BLaER1 treated with 17β-estradiol and CSF1 and Interleukin-3, amounts not matched to agents 10 nM and 100 nM (cell line): ENCODE measurements around the gene MYO1D.
A peak's percentile ranks its signal among the peaks of the same experiment; 100 is the strongest.
"Not testable (repeated sequence)": the region's sequence is repeated elsewhere in the genome, so short reads cannot be mapped to it uniquely, and the experiment has no call there.

ENCODE experiments used
- H3K27ac ChIP-seq, 11 experiments: shearing (Covaris generic); formaldehyde crosslinking; 2 replicates each; pipeline ENCODE4 v1.8.1; 2022
- H3K27me3 ChIP-seq, 11 experiments: shearing (Covaris generic); formaldehyde crosslinking; 2 replicates each; pipeline ENCODE4 v1.8.1; 2022
- H3K36me3 ChIP-seq, 11 experiments: shearing (Covaris generic); formaldehyde crosslinking; 2 replicates each; pipeline ENCODE4 v1.8.1; 2022
- H3K4me1 ChIP-seq, 10 experiments: shearing (Covaris generic); formaldehyde crosslinking; 2 replicates each; pipeline ENCODE4 v1.8.1; 2022
- H3K4me2 ChIP-seq, 11 experiments: shearing (Covaris generic); formaldehyde crosslinking; 2 replicates each; pipeline ENCODE4 v1.8.1; 2022
- H3K4me3 ChIP-seq, 10 experiments: shearing (Covaris generic); formaldehyde crosslinking; 2 replicates each; pipeline ENCODE4 v1.8.1; 2022
- H3K9ac ChIP-seq, 11 experiments: shearing (Covaris generic); formaldehyde crosslinking; 2 replicates each; pipeline ENCODE4 v1.8.1; 2022
- H3K9me3 ChIP-seq, 11 experiments: shearing (Covaris generic); formaldehyde crosslinking; replicated peaks in 1 of 11; 2 replicates each; pipeline ENCODE4 v1.8.1; 2022
- H4K20me1 ChIP-seq, 11 experiments: shearing (Covaris generic); formaldehyde crosslinking; 2 replicates each; pipeline ENCODE4 v1.8.1; 2022
- Cebpa-rat ChIP-seq, 11 experiments: shearing (Covaris generic); IDR thresholded peaks; 2 replicates each; pipeline ENCODE4 v1.8.1; 2022

Gene MYO1D

DNA sequence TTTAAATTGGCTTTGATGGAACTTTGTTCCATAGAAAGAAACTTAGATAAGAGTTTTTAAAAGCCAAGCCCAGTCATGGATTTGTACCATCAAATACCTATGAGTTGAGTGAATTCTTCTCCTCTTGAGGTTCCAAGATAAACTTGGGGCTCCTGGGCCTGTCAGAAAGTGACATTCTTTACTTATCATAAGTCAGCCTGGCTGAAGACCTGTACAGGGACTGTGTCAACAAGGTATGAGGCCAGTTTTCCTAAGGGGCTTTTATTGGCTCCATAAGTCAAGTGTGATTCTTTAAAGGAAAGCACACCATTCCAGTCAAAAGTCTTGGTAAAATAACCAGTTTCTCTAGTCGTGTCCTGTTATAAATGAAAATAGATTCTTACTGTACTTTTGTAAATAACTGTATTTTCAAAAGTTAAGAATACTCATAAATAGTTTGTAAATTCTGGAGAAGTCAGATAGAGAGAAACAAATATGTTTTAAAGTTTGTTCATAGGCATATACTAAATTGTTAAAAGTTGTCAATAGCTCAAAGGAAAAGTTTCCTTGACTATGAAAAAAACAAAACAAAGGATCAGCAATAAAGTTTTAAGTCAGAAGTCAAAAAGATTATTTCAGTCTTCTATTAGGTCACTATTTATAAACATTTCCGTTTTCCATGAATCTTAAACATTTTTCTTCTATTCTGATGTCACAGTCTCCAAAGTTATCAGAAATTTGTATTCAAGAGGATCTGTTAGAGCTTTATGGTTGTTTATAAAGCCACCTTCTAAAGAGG lies 22.5 kb upstream of the MYO1D start:
- Histone ChIP-seq H3K4me3 (no peak overlapping the region), H3K9ac (no peak overlapping the region), H3K4me1 (no peaks in the 10 kb centered on the region), H3K27ac (no peak overlapping the region), H3K27me3 (no peaks in the 10 kb centered on the region), H3K4me2 (no peak overlapping the region), H3K9me3 (peaks cover 0 to 20% (median 14%) of the 10 kb centered on the region in 11 experiments; a peak in 13 of 22 replicates), H3K36me3 (no peaks in the 10 kb centered on the region), H4K20me1 (no peaks in the 10 kb centered on the region)
- no peak for TF ChIP-seq Cebpa-rat (IDR thresholded peaks at IDR 0.05)

DNA sequence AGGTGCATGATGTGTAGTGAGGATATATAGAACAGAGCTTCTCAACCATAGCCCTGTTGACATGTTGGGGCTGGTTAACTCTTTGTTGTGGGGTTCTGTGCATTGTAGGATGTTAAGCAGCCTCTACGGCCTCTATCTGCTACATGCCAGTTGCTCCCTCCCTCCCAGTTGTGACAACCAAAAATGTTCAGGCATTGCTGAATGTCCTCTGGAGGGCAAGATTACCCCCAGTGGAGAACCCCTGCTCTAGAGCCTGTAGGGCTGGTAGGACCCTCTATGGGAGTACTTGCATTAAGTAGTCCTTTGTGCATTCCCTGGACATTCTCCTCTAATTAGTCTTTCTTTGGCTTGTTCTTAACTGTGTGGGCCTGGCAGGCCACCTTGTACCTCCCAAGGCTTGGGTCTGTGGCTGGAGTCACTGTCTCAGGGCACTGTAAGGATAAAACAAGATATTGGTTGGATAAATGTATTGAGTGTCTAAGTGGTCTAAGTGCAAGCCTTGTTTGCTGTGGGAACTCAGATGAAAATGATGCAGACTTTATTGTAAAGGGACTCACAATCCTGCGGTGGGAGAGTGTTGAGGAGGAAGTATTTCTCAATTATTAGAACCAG lies 19.8 kb upstream of the MYO1D start:
- H3K36me3 ChIP-seq: no peaks in the 10 kb centered on the region
- no peak overlapping the region for H3K4me2 ChIP-seq
- H3K9me3 ChIP-seq: peaks cover 0 to 13% (median 10%) of the 10 kb centered on the region in 11 experiments; a peak in 13 of 22 replicates
- H3K4me1 ChIP-seq: no peaks in the 10 kb centered on the region
- H3K9ac ChIP-seq: no peak overlapping the region
- H3K27ac ChIP-seq: no peak overlapping the region
- no peak for TF ChIP-seq Cebpa-rat (IDR thresholded peaks at IDR 0.05)
- H3K4me3 ChIP-seq: no peak overlapping the region
- no peaks in the 10 kb centered on the region for H3K27me3 ChIP-seq
- no peaks in the 10 kb centered on the region for H4K20me1 ChIP-seq

DNA sequence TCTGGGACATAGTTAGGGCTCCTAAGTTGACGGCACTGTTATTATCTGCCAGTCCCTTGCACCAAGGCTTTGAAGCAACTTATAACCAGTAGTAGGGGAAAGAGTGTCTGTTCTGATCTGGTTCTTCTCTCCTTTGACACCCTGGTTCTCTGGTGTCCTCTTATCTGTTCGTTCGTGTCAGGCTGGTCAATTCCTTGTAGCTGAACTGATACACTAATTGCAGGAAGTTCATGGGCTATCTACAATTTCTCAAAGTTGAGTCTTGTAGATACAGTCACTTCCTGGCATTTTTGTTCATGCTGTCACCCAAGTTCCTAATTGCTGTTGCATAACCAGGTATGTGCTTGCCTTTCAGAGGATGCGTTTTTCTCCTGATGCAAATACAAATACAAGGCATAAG lies 17.3 kb upstream of the MYO1D start:
- H3K9me3 ChIP-seq: no peaks in the 10 kb centered on the region
- no peaks in the 10 kb centered on the region for H4K20me1 ChIP-seq
- H3K36me3 ChIP-seq: no peaks in the 10 kb centered on the region
- no peak overlapping the region for H3K4me3 ChIP-seq
- H3K9ac ChIP-seq: no peak overlapping the region
- TF ChIP-seq Cebpa-rat (IDR thresholded peaks at IDR 0.05): no peak
- no peaks in the 10 kb centered on the region for H3K27me3 ChIP-seq
- H3K4me2 ChIP-seq: no peak overlapping the region
- H3K27ac ChIP-seq: no peak overlapping the region
- H3K4me1 ChIP-seq: no peaks in the 10 kb centered on the region

DNA sequence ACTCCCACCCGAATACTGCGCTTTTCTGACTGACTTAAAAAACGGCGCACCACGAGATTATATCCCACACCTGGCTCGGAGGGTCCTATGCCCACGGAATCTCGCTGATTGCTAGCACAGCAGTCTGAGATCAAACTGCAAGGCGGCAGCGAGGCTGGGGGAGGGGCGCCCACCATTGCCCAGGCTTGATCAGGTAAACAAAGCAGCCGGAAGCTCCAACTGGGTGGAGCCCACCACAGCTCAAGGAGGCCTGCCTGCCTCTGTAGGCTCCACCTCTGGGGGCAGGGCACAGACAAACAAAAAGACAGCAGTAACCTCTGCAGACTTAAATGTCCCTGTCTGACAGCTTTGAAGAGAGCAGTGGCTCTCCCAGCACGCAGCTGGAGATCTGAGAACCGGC lies 10.5 kb upstream of the MYO1D start:
- H3K9ac ChIP-seq, H3K27me3 ChIP-seq, H4K20me1 ChIP-seq, H3K4me2 ChIP-seq, H3K27ac ChIP-seq, H3K4me3 ChIP-seq, H3K9me3 ChIP-seq, H3K36me3 ChIP-seq: not testable (repeated sequence)
- H3K4me1 ChIP-seq: peaks cover 0 to 11% (median 0%) of the 10 kb centered on the region in 10 experiments; a peak in 6 of 20 replicates

DNA sequence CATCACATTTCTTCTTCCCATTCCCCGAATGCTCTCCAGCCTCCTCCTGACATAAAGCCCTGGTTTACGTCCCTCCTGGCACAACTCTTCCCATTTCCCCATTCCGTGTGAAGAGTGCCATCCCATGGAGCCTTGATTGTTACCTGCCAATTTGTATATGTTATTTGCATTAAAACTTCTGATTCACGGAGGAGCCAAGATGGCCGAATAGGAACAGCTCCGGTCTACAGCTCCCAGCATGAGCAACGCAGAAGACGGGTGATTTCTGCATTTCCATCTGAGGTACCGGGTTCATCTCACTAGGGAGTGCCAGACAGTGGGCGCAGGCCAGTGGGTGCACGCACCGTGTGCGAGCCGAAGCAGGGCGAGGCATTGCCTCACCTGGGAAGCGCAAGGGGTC lies 10.0 kb upstream of the MYO1D start:
- H3K27me3 ChIP-seq, H3K9ac ChIP-seq, H3K27ac ChIP-seq, H3K4me2 ChIP-seq, H4K20me1 ChIP-seq, H3K9me3 ChIP-seq, H3K36me3 ChIP-seq, H3K4me3 ChIP-seq: not testable (repeated sequence)
- peaks cover 0 to 16% (median 0%) of the 10 kb centered on the region in 10 experiments; a peak in 7 of 20 replicates for H3K4me1 ChIP-seq

GRCh38 chr17:32882734-32883133 lies 5.8 kb upstream of the MYO1D start:
- H3K9me3 ChIP-seq: no peaks in the 10 kb centered on the region
- H3K36me3 ChIP-seq: no peaks in the 10 kb centered on the region
- peak overlapping the region in 4 of 11 experiments; percentile 6 to 71 (median 64); a peak in 8 of 22 replicates for H3K4me2 ChIP-seq
- H3K4me3 ChIP-seq: no peak overlapping the region
- no peak for TF ChIP-seq Cebpa-rat (IDR thresholded peaks at IDR 0.05)
- no peaks in the 10 kb centered on the region for H3K27me3 ChIP-seq
- no peaks in the 10 kb centered on the region for H4K20me1 ChIP-seq
- H3K27ac ChIP-seq: peak overlapping the region in 1 of 11 experiments; percentile 10; a peak in 1 of 22 replicates
- peaks cover 14 to 42% (median 15%) of the 10 kb centered on the region in 10 experiments for H3K4me1 ChIP-seq
- 0 out of 22 replicates have a peak overlapping the region, but pooled peaks of 1 of the 11 experiments have one; percentile 1 for H3K9ac ChIP-seq

GRCh38 chr17:32882029-32882428 lies 5.1 kb upstream of the MYO1D start:
- H3K9me3 ChIP-seq: no peaks in the 10 kb centered on the region
- H3K4me1 ChIP-seq: peaks cover 17 to 44% (median 19%) of the 10 kb centered on the region in 10 experiments
- H3K27ac ChIP-seq: peak overlapping the region in 1 of 11 experiments; percentile 10; a peak in 1 of 22 replicates
- H3K4me3 ChIP-seq: no peak overlapping the region
- H4K20me1 ChIP-seq: no peaks in the 10 kb centered on the region
- no peaks in the 10 kb centered on the region for H3K27me3 ChIP-seq
- H3K9ac ChIP-seq: 0 out of 22 replicates have a peak overlapping the region, but pooled peaks of 1 of the 11 experiments have one; percentile 1
- peak overlapping the region in 4 of 11 experiments; percentile 6 to 71 (median 64); a peak in 8 of 22 replicates for H3K4me2 ChIP-seq
- no peak for TF ChIP-seq Cebpa-rat (IDR thresholded peaks at IDR 0.05)
- H3K36me3 ChIP-seq: no peaks in the 10 kb centered on the region

GRCh38 chr17:32880671-32881453 lies 3.9 kb upstream of the MYO1D start:
- no peak overlapping the region for H3K9ac ChIP-seq
- H3K27me3 ChIP-seq: peaks cover 6 to 10% (median 10%) of the 10 kb centered on the region in 11 experiments; a peak in 21 of 22 replicates
- H4K20me1 ChIP-seq: peaks cover 0 to 7% (median 0%) of the 10 kb centered on the region in 11 experiments; a peak in 1 of 22 replicates
- peak overlapping the region in 9 of 11 experiments; percentile 3 to 42 (median 16); a peak in 11 of 22 replicates for H3K4me2 ChIP-seq
- H3K4me3 ChIP-seq: no peak overlapping the region
- no peak overlapping the region for H3K27ac ChIP-seq
- H3K36me3 ChIP-seq: no peaks in the 10 kb centered on the region
- no peak for TF ChIP-seq Cebpa-rat (IDR thresholded peaks at IDR 0.05)
- peaks cover 22 to 50% (median 25%) of the 10 kb centered on the region in 10 experiments for H3K4me1 ChIP-seq
- H3K9me3 ChIP-seq: no peaks in the 10 kb centered on the region

DNA sequence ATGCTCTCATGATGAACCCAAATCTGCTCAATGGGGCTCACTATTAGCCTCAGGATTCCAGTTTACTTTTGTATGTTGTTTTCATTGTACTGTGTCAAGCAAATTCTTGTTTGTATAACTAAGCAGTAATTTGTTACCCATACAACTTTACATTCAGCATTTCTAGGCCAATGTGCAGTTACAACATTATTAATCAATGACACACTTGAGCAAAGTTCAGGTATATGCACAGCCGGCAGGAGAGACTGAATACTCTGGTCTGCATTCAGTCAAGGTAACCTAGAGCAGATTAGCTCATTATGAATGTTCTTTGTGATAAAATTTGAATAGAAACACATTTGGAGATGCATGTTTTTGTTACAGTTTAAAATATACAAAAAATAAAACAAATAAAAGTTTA lies 2.2 kb upstream of the MYO1D start:
- Histone ChIP-seq H3K9me3 (no peaks in the 10 kb centered on the region), H4K20me1 (peaks cover 0 to 15% (median 0%) of the 10 kb centered on the region in 11 experiments; a peak in 1 of 22 replicates), H3K9ac (no peak overlapping the region), H3K4me3 (no peak overlapping the region), H3K27me3 (peaks cover 9 to 16% (median 12%) of the 10 kb centered on the region in 11 experiments; a peak in 21 of 22 replicates), H3K4me2 (no peak overlapping the region), H3K4me1 (peaks cover 23 to 53% (median 29%) of the 10 kb centered on the region in 10 experiments), H3K36me3 (no peaks in the 10 kb centered on the region), H3K27ac (no peak overlapping the region)
- no peak for TF ChIP-seq Cebpa-rat (IDR thresholded peaks at IDR 0.05)
